Calu3 (cell line): ENCODE results near the gene ITGA11. TPM values are rescaled to one million over a fixed set of nuclear protein-coding genes. Genes with fewer than 3 reads are reported as not detected.
A peak's percentile ranks its signal among the peaks of the same experiment; 100 is the strongest.

ENCODE experiments used
- BruUV-seq: library from RNA; stranded (reverse); fragments of 400-500 nt; replicated peaks from 2 replicates; lab custom pipeline; 2021; lab: Mats Ljungman, UMichigan
- CTCF ChIA-PET: fragments of 300-600 bp; sonication (Branson Sonifier 250); formaldehyde crosslinking; loops from one replicate; lab custom pipeline; 2022; ENCODE audit warnings: antibody characterized with exemption; lab: Charles Lee
- DNase-seq: peaks from one replicate; pipeline ENCODE4 v3.0.0; 2022
- H3K27ac Mint-ChIP-seq: one replicate; pipeline ENCODE4 v1.8.0; 2022; ENCODE audit warnings: mixed read lengths; ENCODE audit not compliant: unreplicated experiment
- H3K27me3 Mint-ChIP-seq: one replicate; pipeline ENCODE4 v1.8.0; 2022; ENCODE audit warnings: mixed read lengths; ENCODE audit not compliant: unreplicated experiment
- H3K36me3 Mint-ChIP-seq: one replicate; pipeline ENCODE4 v1.8.0; 2022; ENCODE audit warnings: mild to moderate bottlenecking, moderate library complexity, mixed read lengths; ENCODE audit not compliant: insufficient read depth, unreplicated experiment
- H3K4me1 Mint-ChIP-seq: one replicate; pipeline ENCODE4 v1.8.0; 2022; ENCODE audit warnings: mild to moderate bottlenecking, low read depth, mixed read lengths; ENCODE audit not compliant: unreplicated experiment
- H3K4me3 Mint-ChIP-seq: one replicate; pipeline ENCODE4 v1.8.0; 2022; ENCODE audit warnings: mild to moderate bottlenecking, low read depth, moderate library complexity, mixed read lengths; ENCODE audit not compliant: unreplicated experiment
- H3K9me3 Mint-ChIP-seq: one replicate; pipeline ENCODE4 v1.8.0; 2022; ENCODE audit warnings: low read depth, mixed read lengths; ENCODE audit not compliant: unreplicated experiment
- intact Hi-C: fragments of 100-400 bp; cut with micrococcal nuclease; formaldehyde crosslinking; loops from one replicate; pipeline ENCODE4 v1.10.0; 2022; ENCODE audit not compliant: unreplicated experiment
- total RNA-seq: library from RNA; stranded (reverse); gene quantifications from 2 replicates; pipeline ENCODE4 v1.2.3, GENCODE V29; 2022
- TF ChIP-seq, protein P1 (sequence below): fragments of 200-600 bp; IDR thresholded peaks from one replicate; pipeline ENCODE4 v1.8.0; 2022; ENCODE audit warnings: antibody characterized with exemption; ENCODE audit not compliant: unreplicated experiment

The ITGA11 gene
- total RNA-seq, 1 experiment from 2014 or later: not detected

DNA sequence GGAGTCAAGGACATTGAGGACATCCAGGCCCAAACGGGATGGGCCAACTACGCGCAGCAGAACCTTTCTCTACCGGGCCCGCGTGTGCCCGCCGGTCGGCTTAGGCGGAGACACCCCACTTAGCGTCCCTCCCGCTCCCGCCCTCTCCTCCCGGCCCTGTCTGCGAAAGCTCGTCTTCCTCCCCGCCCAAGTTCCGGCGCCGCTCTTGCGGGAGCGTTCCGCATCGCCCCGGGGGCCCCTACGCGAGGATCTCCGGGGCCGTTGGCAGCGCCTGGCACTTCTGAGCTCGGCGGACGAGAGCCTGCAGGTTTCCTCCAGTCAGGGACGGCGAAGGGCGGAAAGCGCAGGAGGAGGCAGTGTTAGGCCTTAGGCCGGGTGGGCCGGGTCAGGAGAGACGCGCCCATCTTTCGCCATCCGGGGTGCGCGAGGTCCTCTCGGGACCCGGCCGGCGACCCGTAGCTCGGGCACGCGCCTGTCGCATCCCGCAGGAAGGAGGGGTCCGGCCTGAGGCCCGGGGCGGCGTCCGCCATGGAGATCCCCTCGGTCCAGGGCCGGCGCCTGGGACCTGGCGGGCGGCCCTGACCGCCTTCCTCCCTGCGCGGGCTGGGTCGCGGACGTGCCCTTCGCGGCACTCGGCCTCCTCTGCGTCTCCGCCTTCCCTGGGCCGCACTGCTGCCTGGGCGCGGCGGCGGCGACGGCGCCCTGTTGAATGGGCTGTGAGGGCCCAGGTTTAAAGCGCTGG is 154.2 kb downstream of the ITGA11 start, which contains the start of gene FEM1B:
Gene FEM1B (plus strand): TSS at position 143 of the 742 bp plus-strand sequence. CDS start 673 bp downstream, outside the sequence.
- Mint-ChIP-seq H3K27me3 (no peaks in the 10 kb centered on the region), H3K4me1 (peaks cover 70% of the 10 kb centered on the region), H3K9me3 (no peaks in the 10 kb centered on the region), H3K4me3 (peak within 1 kb of the TSS; percentile 98), H3K36me3 (peaks cover 42% of the 10 kb centered on the region), H3K27ac (peak within 1 kb of the TSS; percentile 96)
- intact Hi-C loops: no loop called here
- CTCF ChIA-PET: interaction anchor here (1.2 to 1.8 kb wide), 4 partner anchors 14 to 29 kb away, joined by 3 to 15 read pairs (median 4); no protein-coding TSS in a partner anchor
- TF ChIP-seq, protein P1, sequence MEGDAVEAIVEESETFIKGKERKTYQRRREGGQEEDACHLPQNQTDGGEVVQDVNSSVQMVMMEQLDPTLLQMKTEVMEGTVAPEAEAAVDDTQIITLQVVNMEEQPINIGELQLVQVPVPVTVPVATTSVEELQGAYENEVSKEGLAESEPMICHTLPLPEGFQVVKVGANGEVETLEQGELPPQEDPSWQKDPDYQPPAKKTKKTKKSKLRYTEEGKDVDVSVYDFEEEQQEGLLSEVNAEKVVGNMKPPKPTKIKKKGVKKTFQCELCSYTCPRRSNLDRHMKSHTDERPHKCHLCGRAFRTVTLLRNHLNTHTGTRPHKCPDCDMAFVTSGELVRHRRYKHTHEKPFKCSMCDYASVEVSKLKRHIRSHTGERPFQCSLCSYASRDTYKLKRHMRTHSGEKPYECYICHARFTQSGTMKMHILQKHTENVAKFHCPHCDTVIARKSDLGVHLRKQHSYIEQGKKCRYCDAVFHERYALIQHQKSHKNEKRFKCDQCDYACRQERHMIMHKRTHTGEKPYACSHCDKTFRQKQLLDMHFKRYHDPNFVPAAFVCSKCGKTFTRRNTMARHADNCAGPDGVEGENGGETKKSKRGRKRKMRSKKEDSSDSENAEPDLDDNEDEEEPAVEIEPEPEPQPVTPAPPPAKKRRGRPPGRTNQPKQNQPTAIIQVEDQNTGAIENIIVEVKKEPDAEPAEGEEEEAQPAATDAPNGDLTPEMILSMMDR: no peak
- BruUV-seq: no TSS peak
- peak; percentile 93 for DNase-seq

DNA sequence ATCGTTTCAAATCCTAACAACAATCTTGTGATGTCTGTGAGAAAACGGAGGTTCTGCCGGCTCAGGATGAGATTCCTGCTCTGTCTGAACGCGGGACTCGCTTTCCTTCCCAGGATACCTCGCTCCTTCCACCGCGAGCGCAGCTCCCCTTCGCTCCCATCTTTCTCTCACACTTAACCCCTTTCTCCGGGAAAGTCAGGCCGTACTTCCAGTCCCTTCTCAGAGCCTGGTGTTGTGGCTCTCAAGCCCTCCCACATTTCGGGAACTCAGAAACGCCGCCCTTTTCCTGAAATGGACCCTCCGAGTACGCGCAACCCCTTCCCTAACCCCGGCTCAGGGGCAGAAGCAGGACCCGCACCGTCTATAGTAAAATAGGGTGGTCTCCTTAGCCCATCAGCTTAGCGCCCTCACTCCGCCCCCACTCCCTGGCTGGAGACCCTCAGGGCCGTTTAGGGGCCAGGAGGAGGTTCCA is 154.8 kb downstream of the ITGA11 start:
- H3K36me3 Mint-ChIP-seq: peaks cover 43% of the 10 kb centered on the region
- intact Hi-C loops: no loop called here
- CTCF ChIA-PET: interaction anchor here (1.2 to 1.8 kb wide), 4 partner anchors 14 to 29 kb away, joined by 3 to 15 read pairs (median 4); no protein-coding TSS in a partner anchor
- BruUV-seq: no TSS peak
- no peak for DNase-seq
- H3K4me3 Mint-ChIP-seq: peak overlapping the region; percentile 98
- peaks cover 75% of the 10 kb centered on the region for H3K4me1 Mint-ChIP-seq
- H3K9me3 Mint-ChIP-seq: no peaks in the 10 kb centered on the region
- no peaks in the 10 kb centered on the region for H3K27me3 Mint-ChIP-seq
- peak overlapping the region; percentile 96 for H3K27ac Mint-ChIP-seq
- TF ChIP-seq, protein P1: no peak

DNA sequence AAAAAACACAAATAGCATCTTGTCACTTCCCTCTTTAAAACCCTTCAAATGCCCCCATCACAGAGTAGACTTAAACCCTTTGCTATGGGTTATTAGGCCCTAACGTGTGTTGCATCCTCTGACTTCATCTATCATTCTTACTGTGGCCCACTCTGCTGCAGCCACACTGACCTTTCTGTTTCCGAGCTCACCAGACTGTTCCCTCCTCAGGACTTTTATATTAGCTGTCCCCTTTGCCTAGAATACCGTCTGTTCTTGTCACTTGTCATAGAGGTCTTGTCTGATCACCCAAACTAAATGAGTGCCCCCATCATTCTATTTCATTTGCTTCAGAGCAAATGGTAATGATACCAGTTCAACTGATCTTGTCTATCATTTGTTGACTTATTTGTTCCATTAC is 155.3 kb downstream of the ITGA11 start:
- no peaks in the 10 kb centered on the region for H3K9me3 Mint-ChIP-seq
- no peak for DNase-seq
- CTCF ChIA-PET: interaction anchor here (1.8 kb wide), 1 partner anchor 24 kb away, joined by 15 read pairs; no protein-coding TSS in a partner anchor
- intact Hi-C loops: no loop called here
- H3K4me1 Mint-ChIP-seq: peaks cover 75% of the 10 kb centered on the region
- peak overlapping the region; percentile 96 for H3K27ac Mint-ChIP-seq
- peak overlapping the region; percentile 98 for H3K4me3 Mint-ChIP-seq
- TF ChIP-seq, protein P1: no peak
- BruUV-seq: no TSS peak
- H3K36me3 Mint-ChIP-seq: peaks cover 48% of the 10 kb centered on the region
- no peaks in the 10 kb centered on the region for H3K27me3 Mint-ChIP-seq

DNA sequence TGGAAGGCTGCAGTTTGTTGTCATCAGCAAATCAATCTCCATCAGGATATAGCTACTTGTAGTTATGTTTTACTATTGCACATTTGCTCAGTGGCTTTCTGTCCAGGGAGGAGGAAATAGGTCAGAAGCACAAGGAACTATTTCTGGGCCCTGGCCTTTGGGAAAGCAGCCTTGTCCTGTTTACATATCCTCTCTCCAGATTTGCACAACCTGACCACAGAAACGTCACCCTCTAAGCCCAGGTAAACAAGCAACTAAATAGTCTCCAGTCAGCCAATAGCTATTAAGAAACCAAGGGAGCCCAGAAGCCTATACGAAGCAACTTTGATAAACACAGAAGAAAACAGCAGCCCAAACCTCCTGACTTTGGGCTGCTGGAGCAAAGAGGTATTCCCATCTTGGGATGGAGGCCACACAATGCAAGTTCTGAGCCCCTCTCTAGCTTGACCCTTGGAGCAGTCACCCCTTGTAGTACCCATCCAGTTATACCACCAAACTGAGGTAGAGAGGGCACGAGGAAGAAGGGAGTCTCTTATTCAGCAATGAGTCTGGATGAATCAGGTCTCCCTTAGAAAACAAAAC is 156.7 kb downstream of the ITGA11 start:
- intact Hi-C loops: no loop called here
- H3K9me3 Mint-ChIP-seq: no peaks in the 10 kb centered on the region
- H3K36me3 Mint-ChIP-seq: peaks cover 44% of the 10 kb centered on the region
- CTCF ChIA-PET: interaction anchor here (0.6 to 1.0 kb wide), 2 partner anchors 22 to 445 kb away, joined by 3 to 5 read pairs; no protein-coding TSS in a partner anchor
- no TSS peak for BruUV-seq
- H3K27me3 Mint-ChIP-seq: no peaks in the 10 kb centered on the region
- peak; percentile 25 for DNase-seq
- H3K4me3 Mint-ChIP-seq: no peak overlapping the region
- TF ChIP-seq, protein P1: no peak
- H3K4me1 Mint-ChIP-seq: peaks cover 73% of the 10 kb centered on the region
- peak overlapping the region; percentile 13 for H3K27ac Mint-ChIP-seq
